Measurements from ENCODE around the gene PRAMEF11. TPM values are rescaled to one million over a fixed set of nuclear protein-coding genes. Genes with fewer than 3 reads are reported as not detected.
"Not testable (repeated sequence)": the region's sequence is repeated elsewhere in the genome, so short reads cannot be mapped to it uniquely, and the experiment has no call there.

The PRAMEF11 gene
- polyA plus RNA-seq, 1 donor: not detected

- no peaks in the 10 kb centered on the region for H3K9me3 ChIP-seq (ENCODE audit: control insufficient read depth, low read depth, low read length)
These were observed 21.3 kb downstream of the PRAMEF11 start for GRCh38 chr1:12809933-12810332.

GRCh38 chr1:12799730-12800129 is 31.5 kb downstream of the PRAMEF11 start:
- Histone ChIP-seq H3K4me1 (ENCODE audit: control insufficient read depth, insufficient read depth, low read length) (no peaks in the 10 kb centered on the region), H3K4me3 (ENCODE audit: low read length) (no peak overlapping the region), H3K9me3 (ENCODE audit: control insufficient read depth, low read depth, low read length) (no peaks in the 10 kb centered on the region), H3K36me3 (ENCODE audit: control insufficient read depth, insufficient read depth, low read length) (no peaks in the 10 kb centered on the region), H3K27me3 (ENCODE audit: control insufficient read depth, insufficient read depth, low read length) (no peaks in the 10 kb centered on the region), H3K27ac (ENCODE audit: low read length) (no peak overlapping the region)
- WGBS (ENCODE audit: insufficient coverage, low lambda C conversion rate): no CpG with 5 or more reads among the region's 2 CpGs
- DNase-seq: no peak

More at GRCh38 chr1:12809933-12810332, 21.3 kb downstream of the PRAMEF11 start:
- WGBS (ENCODE audit: insufficient coverage, low lambda C conversion rate): no CpG with 5 or more reads among the region's 1 CpG
- H3K27ac ChIP-seq (ENCODE audit: low read length): no peak overlapping the region
- no peak overlapping the region for H3K4me3 ChIP-seq (ENCODE audit: low read length)
- no peak for DNase-seq
- no peaks in the 10 kb centered on the region for H3K36me3 ChIP-seq (ENCODE audit: control insufficient read depth, insufficient read depth, low read length)
- no peaks in the 10 kb centered on the region for H3K4me1 ChIP-seq (ENCODE audit: control insufficient read depth, insufficient read depth, low read length)
- no peaks in the 10 kb centered on the region for H3K27me3 ChIP-seq (ENCODE audit: control insufficient read depth, insufficient read depth, low read length)

- no peaks in the 10 kb centered on the region for H3K36me3 ChIP-seq (ENCODE audit: control insufficient read depth, insufficient read depth, low read length)
- no peaks in the 10 kb centered on the region for H3K9me3 ChIP-seq (ENCODE audit: control insufficient read depth, low read depth, low read length)
- 20% methylated on average over 1 of the region's 4 CpGs for WGBS (ENCODE audit: insufficient coverage, low lambda C conversion rate)
- no peak overlapping the region for H3K27ac ChIP-seq (ENCODE audit: low read length)
- no peaks in the 10 kb centered on the region for H3K4me1 ChIP-seq (ENCODE audit: control insufficient read depth, insufficient read depth, low read length)
- H3K27me3 ChIP-seq (ENCODE audit: control insufficient read depth, insufficient read depth, low read length): no peaks in the 10 kb centered on the region
- no peak for DNase-seq
- no peak overlapping the region for H3K4me3 ChIP-seq (ENCODE audit: low read length)
These were observed 32.3 kb downstream of the PRAMEF11 start for GRCh38 chr1:12798911-12799310.

GRCh38 chr1:12791097-12791496 is 40.1 kb downstream of the PRAMEF11 start, which contains the start of gene PRAMEF1:
Gene PRAMEF1 (plus strand): TSS chr1:12791397. CDS start chr1:12793228, 1,831 bp downstream.
- not testable (repeated sequence) for H3K9me3 ChIP-seq (ENCODE audit: control insufficient read depth, low read depth, low read length); DNase-seq; H3K27me3 ChIP-seq (ENCODE audit: control insufficient read depth, insufficient read depth, low read length); H3K27ac ChIP-seq (ENCODE audit: low read length); H3K4me1 ChIP-seq (ENCODE audit: control insufficient read depth, insufficient read depth, low read length); H3K4me3 ChIP-seq (ENCODE audit: low read length); H3K36me3 ChIP-seq (ENCODE audit: control insufficient read depth, insufficient read depth, low read length)
- WGBS (ENCODE audit: insufficient coverage, low lambda C conversion rate): no CpG with 5 or more reads among the region's 5 CpGs

- H3K27ac ChIP-seq (ENCODE audit: low read length); H3K9me3 ChIP-seq (ENCODE audit: control insufficient read depth, low read depth, low read length); H3K4me3 ChIP-seq (ENCODE audit: low read length); H3K27me3 ChIP-seq (ENCODE audit: control insufficient read depth, insufficient read depth, low read length); H3K36me3 ChIP-seq (ENCODE audit: control insufficient read depth, insufficient read depth, low read length); DNase-seq; H3K4me1 ChIP-seq (ENCODE audit: control insufficient read depth, insufficient read depth, low read length): not testable (repeated sequence)
- WGBS (ENCODE audit: insufficient coverage, low lambda C conversion rate): no CpG with 5 or more reads among the region's 8 CpGs
These were observed 46.5 kb downstream of the PRAMEF11 start for GRCh38 chr1:12784729-12785128.

GRCh38 chr1:12783783-12784182 is 47.4 kb downstream of the PRAMEF11 start:
- H3K27ac ChIP-seq (ENCODE audit: low read length): not testable (repeated sequence)
- no CpG with 5 or more reads among the region's 7 CpGs for WGBS (ENCODE audit: insufficient coverage, low lambda C conversion rate)

GRCh38 chr1:12781488-12781887 is 49.7 kb downstream of the PRAMEF11 start:
- H3K36me3 ChIP-seq (ENCODE audit: control insufficient read depth, insufficient read depth, low read length); DNase-seq; H3K4me1 ChIP-seq (ENCODE audit: control insufficient read depth, insufficient read depth, low read length); H3K27me3 ChIP-seq (ENCODE audit: control insufficient read depth, insufficient read depth, low read length); H3K27ac ChIP-seq (ENCODE audit: low read length); H3K4me3 ChIP-seq (ENCODE audit: low read length); H3K9me3 ChIP-seq (ENCODE audit: control insufficient read depth, low read depth, low read length): not testable (repeated sequence)
- no CpG with 5 or more reads among the region's 5 CpGs for WGBS (ENCODE audit: insufficient coverage, low lambda C conversion rate)

More at GRCh38 chr1:12783783-12784182, 47.4 kb downstream of the PRAMEF11 start:
- H3K27me3 ChIP-seq (ENCODE audit: control insufficient read depth, insufficient read depth, low read length); H3K9me3 ChIP-seq (ENCODE audit: control insufficient read depth, low read depth, low read length); H3K36me3 ChIP-seq (ENCODE audit: control insufficient read depth, insufficient read depth, low read length); H3K4me3 ChIP-seq (ENCODE audit: low read length); DNase-seq; H3K4me1 ChIP-seq (ENCODE audit: control insufficient read depth, insufficient read depth, low read length): not testable (repeated sequence)

GRCh38 chr1:12778907-12779306 is 52.3 kb downstream of the PRAMEF11 start:
- no peaks in the 10 kb centered on the region for H3K4me1 ChIP-seq (ENCODE audit: control insufficient read depth, insufficient read depth, low read length)

GRCh38 chr1:12778061-12778460 is 53.1 kb downstream of the PRAMEF11 start:
- no peak overlapping the region for H3K27ac ChIP-seq (ENCODE audit: low read length)
- DNase-seq: no peak
- H3K27me3 ChIP-seq (ENCODE audit: control insufficient read depth, insufficient read depth, low read length): peaks cover 4% of the 10 kb centered on the region
- no peaks in the 10 kb centered on the region for H3K9me3 ChIP-seq (ENCODE audit: control insufficient read depth, low read depth, low read length)
- H3K4me1 ChIP-seq (ENCODE audit: control insufficient read depth, insufficient read depth, low read length): no peaks in the 10 kb centered on the region
- WGBS (ENCODE audit: insufficient coverage, low lambda C conversion rate): no CpG with 5 or more reads among the region's 4 CpGs
- H3K4me3 ChIP-seq (ENCODE audit: low read length): no peak overlapping the region
- no peaks in the 10 kb centered on the region for H3K36me3 ChIP-seq (ENCODE audit: control insufficient read depth, insufficient read depth, low read length)

More at GRCh38 chr1:12778907-12779306, 52.3 kb downstream of the PRAMEF11 start:
- H3K36me3 ChIP-seq (ENCODE audit: control insufficient read depth, insufficient read depth, low read length): no peaks in the 10 kb centered on the region
- no peak overlapping the region for H3K4me3 ChIP-seq (ENCODE audit: low read length)
- peaks cover 4% of the 10 kb centered on the region for H3K27me3 ChIP-seq (ENCODE audit: control insufficient read depth, insufficient read depth, low read length)
- no CpG with 5 or more reads among the region's 6 CpGs for WGBS (ENCODE audit: insufficient coverage, low lambda C conversion rate)
- no peaks in the 10 kb centered on the region for H3K9me3 ChIP-seq (ENCODE audit: control insufficient read depth, low read depth, low read length)
- no peak for DNase-seq
- H3K27ac ChIP-seq (ENCODE audit: low read length): no peak overlapping the region

GRCh38 chr1:12776801-12777557 is 54.2 kb downstream of the PRAMEF11 start:
- Histone ChIP-seq H3K9me3 (ENCODE audit: control insufficient read depth, low read depth, low read length) (no peaks in the 10 kb centered on the region), H3K4me3 (ENCODE audit: low read length) (no peak overlapping the region), H3K36me3 (ENCODE audit: control insufficient read depth, insufficient read depth, low read length) (no peaks in the 10 kb centered on the region), H3K4me1 (ENCODE audit: control insufficient read depth, insufficient read depth, low read length) (no peaks in the 10 kb centered on the region), H3K27ac (ENCODE audit: low read length) (no peak overlapping the region), H3K27me3 (ENCODE audit: control insufficient read depth, insufficient read depth, low read length) (peaks cover 4% of the 10 kb centered on the region)
- no peak for DNase-seq
- no CpG with 5 or more reads among the region's 15 CpGs for WGBS (ENCODE audit: insufficient coverage, low lambda C conversion rate)

- Histone ChIP-seq H3K27me3 (ENCODE audit: control insufficient read depth, insufficient read depth, low read length) (peaks cover 4% of the 10 kb centered on the region), H3K4me1 (ENCODE audit: control insufficient read depth, insufficient read depth, low read length) (no peaks in the 10 kb centered on the region), H3K36me3 (ENCODE audit: control insufficient read depth, insufficient read depth, low read length) (no peaks in the 10 kb centered on the region), H3K9me3 (ENCODE audit: control insufficient read depth, low read depth, low read length) (no peaks in the 10 kb centered on the region), H3K27ac (ENCODE audit: low read length) (no peak overlapping the region), H3K4me3 (ENCODE audit: low read length) (no peak overlapping the region)
- no peak for DNase-seq
- no CpG with 5 or more reads among the region's 8 CpGs for WGBS (ENCODE audit: insufficient coverage, low lambda C conversion rate)
These were observed 55.8 kb downstream of the PRAMEF11 start for GRCh38 chr1:12775443-12775842.
